ENCODE measurements around the gene MACROD2.

MACROD2 gene

DNA sequence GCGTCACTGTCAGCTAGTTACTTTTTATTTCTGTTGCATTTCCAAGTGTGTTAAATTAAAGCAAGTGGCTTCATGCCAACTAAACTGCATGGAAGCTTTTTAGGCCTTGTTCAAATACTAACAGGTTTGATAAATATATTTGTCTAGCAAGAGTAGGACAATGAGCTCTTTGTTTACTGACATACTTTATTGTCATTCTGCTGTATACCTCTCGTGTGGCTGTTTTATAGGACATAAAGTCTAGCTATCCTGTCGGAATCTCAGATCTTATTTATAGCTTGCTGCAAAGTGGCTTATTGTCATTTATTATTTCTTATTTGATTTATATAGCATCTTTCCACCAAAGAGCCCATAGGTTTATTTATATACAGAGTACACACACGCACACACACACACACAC is 1866.9 kb downstream of the MACROD2 start:
- FAIRE-seq: no peak

DNA sequence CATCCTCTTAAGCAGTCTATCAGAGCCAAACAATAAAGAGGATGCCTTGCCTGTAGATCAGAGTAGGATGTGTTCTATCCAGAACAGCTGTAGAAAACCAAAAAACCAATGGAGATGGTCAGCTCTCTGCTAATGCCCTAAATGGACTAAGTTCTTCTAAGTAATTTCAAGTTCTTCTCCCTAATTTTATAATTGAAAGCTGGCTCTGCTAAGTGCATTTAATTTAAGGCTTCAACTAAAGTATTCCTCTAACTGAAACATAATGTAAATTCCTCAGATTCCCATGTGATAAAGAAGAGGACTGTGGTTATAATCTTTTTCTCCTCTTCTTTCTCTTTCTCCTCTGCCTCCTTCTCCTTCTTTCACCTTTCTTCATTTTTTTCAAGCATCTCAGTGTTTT is 1868.4 kb downstream of the MACROD2 start:
- FAIRE-seq: no peak

DNA sequence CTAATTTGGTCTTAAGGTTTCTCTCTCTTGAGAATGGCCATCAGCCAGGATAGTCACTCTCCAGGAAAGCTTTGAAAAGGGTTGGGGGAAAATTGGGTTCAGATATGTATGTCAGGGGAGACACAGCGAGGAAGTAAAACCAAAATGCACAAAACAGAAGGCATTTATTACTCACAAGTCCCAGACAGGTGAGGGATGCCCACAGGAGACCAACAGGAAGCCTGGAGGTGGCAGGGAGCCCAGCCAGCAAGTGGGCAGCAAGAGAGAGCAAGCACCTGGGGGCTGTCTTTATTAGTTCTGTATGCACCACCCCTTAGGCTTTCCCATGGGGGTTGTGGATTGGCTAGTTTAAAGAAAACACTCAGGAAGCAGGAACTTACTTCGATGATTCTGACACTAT is 1870.2 kb downstream of the MACROD2 start:
- no peak for FAIRE-seq

DNA sequence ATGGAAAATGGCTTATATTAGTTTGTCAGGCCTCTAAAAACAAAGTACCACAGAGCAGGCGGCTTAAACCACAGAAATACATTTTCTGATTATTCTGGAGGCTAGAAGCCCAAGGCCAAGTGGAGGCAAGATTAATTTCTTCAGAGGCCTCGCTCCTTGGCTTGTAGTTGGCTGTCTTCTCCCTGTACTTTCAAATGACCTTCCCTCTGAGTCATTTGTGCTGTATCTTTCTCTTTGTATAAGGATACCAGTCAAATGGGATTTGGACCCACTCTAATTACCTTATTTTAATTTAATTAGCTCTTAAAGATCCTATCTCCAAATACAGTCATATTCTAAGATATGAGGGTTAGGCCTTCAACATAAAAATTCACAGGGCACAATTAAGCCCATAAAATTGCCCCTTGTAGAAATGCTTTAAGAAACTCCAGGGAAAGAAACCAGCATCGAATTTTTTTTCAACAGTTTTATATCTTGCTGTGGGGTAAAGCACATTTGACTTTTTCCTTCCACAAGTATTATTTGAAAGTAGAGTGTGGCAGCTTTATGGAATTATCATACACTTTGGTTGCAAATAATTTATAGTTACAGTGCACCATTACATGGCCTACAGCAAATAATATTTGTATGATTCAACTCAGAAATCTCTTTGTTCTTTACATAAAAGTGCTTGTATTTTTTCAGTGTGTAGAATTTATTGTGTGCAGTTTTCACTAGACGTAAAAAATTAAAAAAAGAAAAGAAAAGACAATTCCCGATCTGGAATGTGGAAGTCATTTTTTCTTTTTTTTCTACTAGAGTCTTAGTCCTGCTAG is 1871.8 kb downstream of the MACROD2 start:
- FAIRE-seq: no peak

DNA sequence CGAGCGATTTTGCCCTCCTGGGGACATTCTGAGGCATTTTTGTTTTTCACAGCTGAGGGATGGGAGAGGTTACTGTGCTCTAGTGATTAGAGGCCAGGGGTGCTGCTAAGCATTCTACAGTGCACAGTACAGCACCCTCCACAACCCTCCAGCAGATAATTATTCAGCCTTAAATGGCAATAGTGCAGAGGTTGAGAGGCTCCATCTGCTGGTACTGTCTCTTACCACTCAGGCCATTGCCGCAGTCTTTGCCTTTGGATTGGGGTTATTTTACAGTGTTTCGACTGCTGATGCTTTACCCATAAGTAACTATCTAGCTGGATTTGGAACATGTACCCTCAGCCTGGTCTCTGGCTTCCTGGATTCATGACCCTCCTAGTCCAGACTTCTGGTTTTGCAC is 1872.6 kb downstream of the MACROD2 start:
- no peak for FAIRE-seq

DNA sequence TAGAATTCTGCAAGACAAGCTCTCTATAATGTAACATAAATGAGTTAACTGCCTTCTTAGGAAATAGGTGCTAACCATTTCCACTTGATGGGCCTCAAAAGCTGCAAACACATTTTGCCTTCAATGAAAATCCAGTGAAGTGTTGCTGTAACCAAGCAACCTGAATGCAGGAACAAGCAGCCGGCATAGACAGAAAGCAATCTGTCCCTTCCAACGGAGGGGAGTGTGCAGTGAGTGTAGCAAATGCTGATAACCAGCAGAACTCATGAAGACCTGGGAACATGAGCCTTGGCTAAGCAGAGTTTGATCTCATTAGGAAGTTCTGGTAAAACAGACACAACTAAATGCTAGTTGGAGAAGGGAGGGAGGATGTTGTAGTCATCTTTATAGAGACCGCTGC is 1880.1 kb downstream of the MACROD2 start:
- FAIRE-seq: no peak

DNA sequence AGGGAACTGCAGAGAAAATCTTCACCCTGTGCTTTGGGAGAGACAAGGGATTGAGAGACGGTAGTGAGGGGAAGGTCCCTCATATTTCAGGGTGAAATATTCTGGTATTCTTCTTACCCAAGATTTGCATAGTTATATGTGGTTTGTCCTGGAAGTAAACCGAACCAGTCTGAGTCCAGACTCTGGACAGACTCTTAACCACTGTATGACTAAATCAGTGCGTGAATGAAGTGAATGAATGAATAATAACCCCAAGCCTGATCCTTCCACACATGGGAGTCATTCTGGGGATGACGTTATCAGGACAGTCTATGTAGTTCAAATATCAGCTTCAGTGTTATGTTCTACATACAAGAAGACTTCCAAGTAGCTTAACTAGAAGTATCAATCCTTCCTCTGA is 1887.2 kb downstream of the MACROD2 start:
- no peak for FAIRE-seq

DNA sequence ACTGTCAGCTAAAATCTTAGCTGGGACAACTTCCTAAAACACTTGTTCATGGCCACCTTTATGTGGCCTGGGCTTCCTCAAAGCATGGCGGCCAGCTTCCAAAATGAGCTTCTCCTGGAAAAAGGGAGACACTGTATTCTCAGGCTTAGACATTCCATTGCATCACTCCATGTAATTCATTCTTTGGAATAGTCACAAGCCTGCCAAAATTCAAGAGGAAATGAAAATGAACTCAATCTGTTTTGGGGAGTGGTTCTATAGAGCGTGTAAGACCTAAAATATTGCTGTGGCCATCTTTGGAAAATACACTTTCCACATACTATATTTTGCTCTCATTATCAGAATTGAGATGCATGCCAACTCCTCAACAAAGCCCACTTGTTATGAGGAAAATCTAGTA is 1890.9 kb downstream of the MACROD2 start:
- FAIRE-seq: no peak

DNA sequence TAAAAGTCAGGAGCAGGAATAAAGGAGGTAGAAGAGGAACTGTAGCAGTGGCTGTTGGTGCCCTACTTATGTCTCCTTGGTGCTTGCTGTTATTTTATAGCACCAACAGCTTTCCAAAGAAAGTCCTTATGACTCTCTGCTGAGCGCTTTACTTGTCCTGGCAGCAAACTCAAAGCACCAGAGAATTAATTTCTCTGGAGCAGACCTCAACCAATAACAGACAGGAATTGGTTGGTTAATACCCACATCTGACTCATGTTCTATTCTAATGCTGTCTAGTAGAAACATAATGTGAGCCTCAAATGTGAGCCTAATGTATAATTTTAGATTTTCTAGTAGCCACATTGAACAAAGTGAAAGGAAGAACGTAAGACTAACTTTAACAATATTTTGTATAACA is 1892.1 kb downstream of the MACROD2 start:
- no peak for FAIRE-seq

DNA sequence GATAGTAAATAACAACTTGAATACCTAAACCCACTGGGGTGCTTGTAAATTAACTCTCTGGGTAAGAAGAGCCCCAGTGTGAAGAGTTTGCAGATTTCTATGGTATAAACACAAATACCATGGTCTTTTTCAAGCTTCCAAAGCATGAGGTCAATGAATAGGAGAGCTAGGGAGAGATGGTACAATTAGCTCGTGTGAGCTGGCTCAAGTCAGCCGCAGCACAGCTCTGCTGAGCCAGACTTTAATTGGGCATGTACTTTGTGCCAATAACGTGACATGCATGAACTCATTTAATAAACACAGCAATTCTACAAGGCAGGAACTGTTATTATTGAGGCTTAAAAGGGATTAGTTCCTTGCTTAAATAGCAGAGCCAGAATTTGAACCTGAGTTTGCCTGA is 1893.7 kb downstream of the MACROD2 start:
- no peak for FAIRE-seq

DNA sequence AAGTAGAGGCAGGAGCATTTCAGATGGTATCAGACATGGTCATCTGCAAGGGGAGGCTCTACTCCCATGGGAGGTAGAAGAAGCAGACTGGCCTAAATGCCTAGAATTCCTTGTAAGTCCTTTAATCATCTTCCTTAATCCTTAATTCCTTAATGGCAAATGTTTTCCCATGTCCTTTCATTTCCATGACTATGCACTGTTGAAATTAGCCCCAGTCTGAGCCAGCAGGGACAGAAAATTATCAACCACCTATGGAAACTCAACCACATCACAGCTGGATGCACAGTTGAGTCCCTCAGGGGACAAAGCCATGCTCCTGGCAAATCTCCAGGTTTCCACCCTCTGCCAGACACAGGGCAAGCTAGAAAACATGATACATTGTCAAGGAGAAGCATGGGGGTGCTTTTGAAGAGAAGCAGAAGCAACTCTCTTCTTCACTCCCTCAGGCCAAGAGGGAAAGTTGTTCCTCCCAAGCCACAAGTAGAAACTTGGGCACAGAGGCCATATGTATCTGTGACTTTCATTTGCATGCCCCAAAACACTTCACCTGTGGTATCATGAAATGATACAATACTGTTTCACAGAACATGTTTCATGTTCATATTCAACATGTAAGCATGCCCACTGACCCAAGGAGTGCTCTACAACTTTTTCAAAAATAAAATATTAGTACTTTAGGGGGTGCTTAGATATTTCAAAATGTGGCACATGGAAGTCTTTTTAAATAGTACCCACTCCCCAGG is 1894.4 kb downstream of the MACROD2 start:
- FAIRE-seq: no peak

DNA sequence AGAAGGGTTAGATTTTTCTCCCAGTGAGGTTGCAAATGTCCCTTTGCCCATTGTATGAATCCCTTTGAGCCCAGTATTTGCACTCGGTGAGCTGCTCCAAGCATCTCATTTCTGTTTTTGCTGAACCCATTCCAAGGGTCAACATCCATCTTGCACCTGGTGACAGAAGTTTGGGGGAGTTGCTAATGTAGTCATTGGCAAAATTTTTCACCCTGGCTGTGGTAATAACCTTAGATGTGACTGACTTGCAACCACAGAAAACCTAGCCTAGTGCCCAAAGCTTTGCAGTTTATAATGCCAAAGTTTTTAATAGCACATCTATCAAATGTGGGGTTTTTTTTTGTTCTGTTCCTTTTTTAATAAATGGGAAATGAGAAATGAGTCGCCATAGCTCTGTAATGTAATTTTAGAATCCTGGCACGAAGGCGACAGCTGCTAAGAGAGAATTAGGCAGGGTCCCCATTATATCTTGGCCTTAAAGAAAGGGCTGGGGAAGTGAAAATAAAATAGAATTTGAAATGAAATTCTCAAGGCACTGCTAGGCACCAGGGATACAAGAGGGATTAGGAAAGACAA is 1895.2 kb downstream of the MACROD2 start:
- no peak for FAIRE-seq

DNA sequence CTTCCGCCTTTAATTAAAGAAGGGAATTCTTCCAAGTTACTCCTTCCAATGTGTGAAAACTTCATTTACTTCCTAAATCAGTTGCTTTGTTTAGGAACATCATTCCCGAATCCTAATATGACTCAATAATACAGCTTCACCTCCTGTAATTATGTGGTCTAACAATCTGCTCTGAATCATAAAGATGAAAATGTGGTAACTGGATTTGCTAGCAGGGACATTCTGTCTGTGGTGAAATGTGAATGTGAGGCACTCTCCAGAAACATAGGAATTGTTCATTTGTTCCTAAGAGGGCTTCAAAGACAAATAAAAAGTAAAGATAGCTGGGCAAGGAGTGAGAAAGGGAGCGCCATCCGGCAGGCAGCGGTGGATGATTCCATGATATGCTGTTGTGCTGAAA is 1899.8 kb downstream of the MACROD2 start:
- FAIRE-seq: no peak

DNA sequence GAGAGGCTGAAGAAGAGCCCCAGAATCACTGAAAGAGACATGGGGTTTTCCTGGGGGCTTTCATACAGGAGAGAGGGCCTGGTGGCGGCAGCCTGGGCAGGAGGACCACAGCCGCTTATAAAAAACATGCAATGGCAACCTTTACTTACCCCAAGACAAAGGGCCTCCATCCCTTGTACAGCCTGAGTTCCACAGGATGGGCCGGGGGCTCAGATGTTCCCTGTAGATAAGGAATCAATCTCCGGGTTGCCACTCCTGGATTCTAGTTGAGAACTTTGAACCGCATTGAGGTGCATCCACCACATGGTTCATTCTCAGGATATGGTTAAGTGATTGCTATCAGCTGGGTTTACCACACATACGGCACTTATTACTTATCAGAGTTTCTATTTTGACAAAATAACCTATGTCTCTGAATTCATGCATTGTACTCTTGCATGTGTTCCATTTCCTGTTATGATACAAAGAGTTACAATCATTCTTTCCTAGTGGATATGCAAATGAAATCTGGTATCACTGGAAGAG is 1900.3 kb downstream of the MACROD2 start:
- no peak for FAIRE-seq

DNA sequence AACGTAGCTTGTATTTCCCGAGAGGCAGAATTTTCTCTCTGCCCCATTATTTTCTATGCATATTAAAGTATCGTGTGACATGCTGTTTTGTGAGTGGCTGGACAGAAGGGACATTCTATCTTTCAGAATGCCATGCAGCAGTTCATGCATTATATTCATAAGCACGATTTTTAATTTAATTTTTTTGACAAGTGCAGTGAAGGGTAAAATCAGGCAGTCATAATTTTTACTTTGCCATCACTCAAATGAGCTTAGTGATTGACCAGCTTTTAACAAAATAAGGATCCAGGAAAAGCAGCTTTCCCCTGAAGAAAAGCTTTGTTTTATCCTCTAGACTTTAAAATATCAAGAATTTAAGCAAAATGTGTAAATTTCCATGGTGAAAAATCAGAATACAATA is 1904.7 kb downstream of the MACROD2 start:
- no peak for FAIRE-seq

DNA sequence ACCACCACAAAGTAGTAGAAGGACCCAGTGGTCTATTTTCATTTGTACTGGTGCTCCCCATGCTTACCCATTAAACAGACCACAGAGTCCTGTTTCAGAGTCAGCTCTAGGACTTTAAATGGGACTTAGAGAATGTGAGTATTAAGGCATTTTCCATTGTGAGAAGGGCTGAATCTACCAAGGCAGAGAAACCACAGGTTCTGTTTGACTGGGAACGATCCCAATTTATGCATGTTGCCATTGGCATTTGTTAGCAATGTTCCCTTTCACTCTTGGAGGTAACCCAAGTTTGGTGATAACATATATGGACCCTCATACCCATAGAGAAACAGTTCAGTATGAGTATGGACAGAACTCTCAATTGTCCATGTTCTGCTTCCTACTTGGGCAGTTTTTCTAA is 1905.1 kb downstream of the MACROD2 start:
- no peak for FAIRE-seq

DNA sequence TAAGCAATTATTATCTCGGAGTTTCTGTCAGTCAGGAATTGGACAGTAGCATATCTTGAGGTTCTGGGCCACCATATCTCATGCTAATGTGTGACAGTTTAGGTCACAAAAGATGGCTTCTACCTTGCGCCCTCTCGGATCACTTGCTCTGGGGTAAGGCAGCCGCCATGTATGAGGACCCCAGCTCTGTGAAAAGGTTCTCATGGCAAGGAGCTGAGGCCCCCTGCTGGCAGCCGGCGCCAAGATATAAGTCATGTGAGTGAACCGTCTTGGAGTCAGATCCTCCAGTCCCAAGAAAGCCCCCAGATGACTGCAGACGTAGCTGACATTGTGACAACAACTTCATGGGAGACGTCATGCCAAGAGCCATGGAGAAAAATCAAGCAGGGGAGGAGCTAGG is 1907.2 kb downstream of the MACROD2 start:
- FAIRE-seq: no peak

DNA sequence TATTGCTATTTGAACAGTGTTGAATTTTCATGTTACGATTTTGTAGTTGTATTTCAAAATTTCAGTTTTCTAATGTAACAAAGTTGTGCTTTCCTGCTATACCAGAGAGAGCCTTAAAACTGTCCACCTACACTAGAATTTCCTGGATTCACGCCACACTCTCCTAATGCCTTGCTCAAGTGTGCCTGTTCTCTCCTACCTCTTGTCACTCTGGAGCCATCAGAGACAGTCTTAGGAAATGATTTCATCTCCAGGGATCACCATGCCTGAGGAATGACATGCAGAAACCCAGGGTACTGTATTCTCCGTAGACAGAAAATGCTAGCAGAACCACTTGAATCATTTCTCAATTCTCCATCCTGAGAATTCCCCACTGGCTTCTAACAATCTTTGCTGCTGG is 1910.3 kb downstream of the MACROD2 start:
- FAIRE-seq: no peak

DNA sequence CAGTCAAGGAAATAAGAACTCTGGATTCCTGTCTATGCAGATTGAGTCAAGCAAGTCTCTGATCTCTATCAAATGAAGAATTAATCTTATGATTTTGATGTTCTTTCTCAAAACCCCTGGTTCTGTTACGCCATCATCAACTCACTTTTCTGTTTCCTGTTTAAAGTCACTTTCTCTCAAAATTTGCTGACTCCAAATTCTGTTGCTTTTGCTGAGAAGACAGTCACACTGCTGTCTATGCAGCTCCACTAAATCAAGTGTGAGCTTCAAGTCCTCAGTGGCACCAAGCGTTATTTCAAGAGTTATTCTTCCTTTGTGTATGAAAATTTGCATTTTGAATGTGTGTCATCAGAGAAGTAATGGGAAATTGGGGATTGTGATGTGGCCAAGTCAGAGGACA is 1914.7 kb downstream of the MACROD2 start:
- FAIRE-seq: no peak

DNA sequence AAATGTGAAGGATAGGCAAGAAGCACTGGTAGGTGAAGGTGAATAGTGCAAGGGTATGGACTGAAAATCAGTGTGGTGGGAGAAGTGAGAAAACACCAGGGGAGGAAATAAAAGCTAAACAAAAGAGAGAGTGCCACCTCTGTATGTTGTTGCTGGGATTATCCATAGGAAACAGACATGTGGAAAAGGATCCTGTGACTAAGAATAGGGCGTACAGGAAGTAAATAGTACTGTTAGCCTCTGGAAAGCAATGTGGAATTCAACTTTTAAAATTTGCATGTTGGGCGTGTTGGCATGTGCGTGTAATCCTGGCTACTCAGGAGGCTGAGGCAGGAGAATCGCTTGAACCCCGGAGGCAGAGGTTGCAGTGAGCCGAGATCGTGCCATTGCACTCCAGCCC is 1916.3 kb downstream of the MACROD2 start:
- FAIRE-seq: no peak

DNA sequence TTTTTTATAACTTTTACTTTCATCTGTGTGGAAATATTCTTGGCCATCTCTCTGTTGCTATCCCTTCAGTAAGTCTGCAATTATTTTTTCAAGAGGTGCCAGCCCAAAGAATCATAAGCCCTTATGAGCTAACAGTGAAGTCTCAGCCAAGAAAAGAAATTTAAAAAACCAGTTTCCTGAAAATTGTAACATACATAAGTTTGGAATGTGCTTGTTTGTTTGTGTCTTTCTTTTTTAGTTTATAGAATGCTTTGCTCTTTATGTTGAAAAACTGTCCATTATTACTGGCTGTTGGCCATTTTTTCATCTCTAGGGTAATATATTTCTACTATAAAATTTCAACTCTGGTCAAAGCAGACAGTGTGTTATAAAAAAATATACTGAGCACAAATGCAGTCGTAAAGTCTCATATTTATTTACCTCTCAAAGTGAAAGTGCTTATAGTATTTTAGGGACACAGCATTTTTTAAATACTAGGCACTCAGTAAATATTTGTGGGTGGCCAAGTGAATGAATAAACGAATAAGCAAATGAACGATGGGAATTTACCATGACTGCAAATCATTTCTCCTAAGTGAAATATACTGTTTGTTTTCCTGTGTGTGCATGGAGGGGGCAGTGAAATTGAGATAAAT is 1918.2 kb downstream of the MACROD2 start:
- FAIRE-seq: no peak

DNA sequence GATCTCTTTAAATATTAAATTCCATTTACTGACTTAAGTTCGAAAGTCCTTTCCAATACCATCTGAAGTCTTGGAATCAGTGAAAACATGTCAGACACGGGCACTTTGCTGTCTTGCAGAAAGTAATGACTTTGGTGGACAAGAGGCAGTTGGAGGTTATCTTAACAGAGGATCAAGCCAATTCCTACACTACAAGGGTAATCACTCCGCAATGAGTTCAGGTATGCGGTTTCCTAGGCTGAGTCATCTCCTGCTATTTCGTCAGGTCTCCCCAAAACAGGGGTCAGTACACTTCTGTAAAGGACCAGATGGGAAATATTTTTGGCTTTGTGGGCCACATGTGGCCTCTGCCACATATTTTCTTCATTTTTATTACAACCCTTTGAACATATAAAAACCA is 1921.3 kb downstream of the MACROD2 start:
- FAIRE-seq: no peak

DNA sequence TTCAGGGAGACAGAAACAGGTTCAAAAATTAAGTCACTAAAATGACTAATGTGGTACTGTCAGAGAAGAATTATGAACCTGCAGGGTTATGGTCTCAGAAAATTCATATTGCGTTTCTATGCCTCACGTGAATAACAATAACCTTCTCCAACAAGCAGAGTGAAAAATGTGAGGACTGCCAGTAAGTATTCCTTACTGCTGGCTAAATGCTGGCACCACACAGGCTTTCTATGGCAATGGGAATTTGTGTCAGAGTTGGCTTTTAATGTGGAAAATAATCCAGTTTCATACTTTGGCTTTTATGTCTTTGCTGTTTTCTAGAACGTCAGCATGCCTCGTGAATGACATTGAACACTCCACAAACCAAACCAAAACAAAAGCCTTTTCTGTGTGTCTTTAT is 1922.0 kb downstream of the MACROD2 start:
- no peak for FAIRE-seq

DNA sequence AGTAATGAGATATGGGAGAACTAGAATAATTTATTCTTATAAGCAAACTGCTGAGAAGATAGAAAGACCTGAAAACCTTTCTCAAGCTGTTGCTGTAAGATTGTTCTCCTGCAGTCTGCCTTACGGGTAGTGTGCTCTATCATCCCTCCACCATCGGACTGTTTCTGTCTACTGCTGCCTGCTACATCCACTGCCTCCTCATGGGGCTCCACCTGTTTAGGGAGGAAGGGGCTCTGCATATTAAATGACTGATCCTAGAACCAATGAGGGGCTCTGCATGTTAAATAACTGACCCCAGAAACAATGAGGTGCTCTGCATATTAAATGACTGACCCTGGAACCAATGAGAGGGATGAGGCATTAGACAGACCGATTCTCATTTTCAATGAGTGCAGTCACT is 1923.3 kb downstream of the MACROD2 start:
- no peak for FAIRE-seq

Measured in TTC549 (cell line).